SIG-M5 treated with dmso at 0.1 percent for 504 hours (cell line): Measurements from ENCODE around the gene TOX2.

Source experiments
- DNase-seq: peaks from one replicate; lab custom pipeline; 2025; ENCODE audit not compliant: unreplicated experiment; lab: John Stamatoyannopoulos, UW

TOX2 gene

GRCh38 chr20:44073011-44073674 is 158.5 kb downstream of the TOX2 start:
- no peak for DNase-seq

GRCh38 chr20:44073675-44074071 is 159.0 kb downstream of the TOX2 start:
- no peak for DNase-seq

DNA sequence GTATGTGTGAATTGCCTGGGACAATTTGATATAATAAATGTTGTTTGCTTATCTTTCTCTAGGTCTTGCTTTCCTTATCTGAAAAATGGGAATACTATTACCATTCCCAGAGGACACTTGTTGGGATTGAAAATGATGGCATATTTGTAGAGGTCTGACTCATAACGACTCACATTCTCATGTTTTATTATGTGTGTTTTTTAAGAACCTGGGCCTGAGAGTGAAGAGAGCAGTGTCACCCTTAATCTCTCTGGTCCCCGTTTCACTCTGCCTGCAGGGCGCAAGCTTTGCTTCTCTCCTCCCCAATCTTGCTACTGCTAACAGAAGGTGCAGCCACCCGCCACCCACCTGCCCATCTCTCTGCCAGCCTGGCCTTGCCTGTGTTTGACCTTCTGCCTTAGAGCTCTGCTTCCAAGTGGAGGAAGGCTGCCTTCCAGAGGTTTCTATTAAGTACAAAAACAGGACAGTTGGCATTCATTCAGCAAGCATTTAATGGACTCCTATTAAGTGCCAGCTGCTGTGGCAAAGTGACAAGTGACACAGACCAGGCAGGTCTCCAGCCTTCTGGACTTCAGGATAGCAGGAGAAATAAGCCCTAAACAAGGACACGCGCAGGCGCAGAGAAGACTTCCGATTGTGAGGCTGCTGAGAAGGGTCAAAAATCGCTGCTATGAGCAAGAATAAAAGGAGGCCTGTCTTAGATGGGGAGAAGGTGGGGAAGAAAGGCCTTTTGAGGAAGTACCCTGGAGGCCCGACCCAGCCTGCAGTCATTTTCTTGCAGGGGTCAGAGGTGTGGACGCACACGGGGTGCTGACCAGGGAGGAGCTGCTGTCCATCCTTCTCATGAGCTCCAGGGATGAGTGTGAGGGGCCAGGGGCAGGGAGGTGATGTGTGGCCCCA is 159.8 kb downstream of the TOX2 start:
- DNase-seq: no peak

- DNase-seq: no peak
Measured at GRCh38 chr20:44075191-44075949, 160.7 kb downstream of the TOX2 start.

GRCh38 chr20:44075950-44076232 is 161.2 kb downstream of the TOX2 start:
- no peak for DNase-seq

DNA sequence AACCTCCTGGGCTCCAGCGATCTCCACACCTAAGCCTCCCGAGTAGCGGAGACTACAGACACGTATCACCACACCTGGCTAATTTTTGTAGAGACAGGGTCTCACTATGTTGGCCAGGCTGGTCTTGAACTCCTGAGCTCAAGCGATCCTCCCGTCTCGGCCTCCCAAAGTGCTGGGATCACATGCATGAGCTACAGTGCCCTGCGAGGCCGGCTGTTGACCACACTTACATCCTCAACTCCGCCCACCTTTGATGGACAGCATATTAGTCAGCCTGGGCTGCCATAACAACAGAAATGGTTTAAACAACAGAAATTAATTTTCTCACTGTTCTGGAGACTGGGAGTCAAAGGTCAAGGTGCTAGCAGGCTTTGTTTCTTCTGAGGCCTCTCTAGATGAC is 164.6 kb downstream of the TOX2 start:
- no peak for DNase-seq

DNA sequence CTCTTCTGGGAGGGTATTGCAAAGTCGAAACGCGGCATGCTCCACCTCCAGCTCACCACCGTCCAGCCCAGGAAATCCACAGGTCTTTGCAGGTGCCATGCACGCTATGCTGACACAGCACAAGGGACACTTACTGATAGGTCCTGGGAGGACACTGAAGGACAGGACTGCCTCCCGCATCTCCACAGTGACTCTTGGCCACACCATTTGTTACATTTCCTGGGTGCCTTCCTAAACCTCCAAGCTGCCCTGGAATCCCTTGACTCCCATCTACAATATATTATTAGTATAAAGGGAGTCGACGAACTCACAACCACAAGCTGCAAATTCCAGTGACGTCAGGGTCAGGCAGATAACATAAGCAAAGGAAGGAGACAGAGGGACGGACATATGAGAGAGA is 165.4 kb downstream of the TOX2 start:
- no peak for DNase-seq

GRCh38 chr20:44080646-44081267 is 166.1 kb downstream of the TOX2 start:
- peak; percentile 79 for DNase-seq

DNA sequence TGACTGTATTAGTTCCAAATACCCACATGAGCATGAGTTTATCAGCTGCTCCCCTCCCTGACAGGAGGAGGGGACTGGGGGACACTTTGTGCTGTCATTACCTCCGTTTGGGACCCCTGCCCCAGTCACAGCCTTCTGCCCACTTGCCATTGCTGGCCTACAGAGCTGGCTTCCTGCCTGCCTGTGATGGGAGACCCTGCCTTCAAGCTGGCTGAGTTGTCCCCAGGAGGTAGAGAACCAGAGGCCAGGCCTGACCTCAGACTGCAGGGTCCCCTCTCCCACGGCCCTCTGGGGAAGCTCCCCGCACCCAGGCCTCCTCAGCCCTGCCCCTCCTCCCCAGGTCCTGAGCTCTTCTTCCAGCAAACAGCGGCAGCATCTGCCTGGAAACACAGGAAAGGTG is 166.8 kb downstream of the TOX2 start:
- no peak for DNase-seq

DNA sequence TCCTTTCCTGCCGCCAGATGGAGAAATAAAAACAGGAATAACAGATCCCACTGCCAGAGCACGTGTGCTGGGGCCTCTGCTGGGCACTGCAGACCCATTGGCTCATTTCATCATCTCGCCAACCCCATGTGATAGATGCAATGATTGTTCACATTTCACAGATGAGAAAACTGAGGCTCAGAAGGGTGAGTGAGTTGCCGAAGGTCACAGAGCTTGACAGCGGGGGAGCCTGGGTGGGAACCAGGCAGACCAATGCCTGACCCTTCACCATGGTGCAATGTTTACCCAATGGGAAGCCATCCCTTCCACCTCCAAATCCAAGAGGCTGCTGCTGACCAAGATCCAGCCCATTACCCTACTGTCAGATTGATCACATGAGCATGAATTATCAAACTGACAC is 167.2 kb downstream of the TOX2 start:
- no peak for DNase-seq

DNA sequence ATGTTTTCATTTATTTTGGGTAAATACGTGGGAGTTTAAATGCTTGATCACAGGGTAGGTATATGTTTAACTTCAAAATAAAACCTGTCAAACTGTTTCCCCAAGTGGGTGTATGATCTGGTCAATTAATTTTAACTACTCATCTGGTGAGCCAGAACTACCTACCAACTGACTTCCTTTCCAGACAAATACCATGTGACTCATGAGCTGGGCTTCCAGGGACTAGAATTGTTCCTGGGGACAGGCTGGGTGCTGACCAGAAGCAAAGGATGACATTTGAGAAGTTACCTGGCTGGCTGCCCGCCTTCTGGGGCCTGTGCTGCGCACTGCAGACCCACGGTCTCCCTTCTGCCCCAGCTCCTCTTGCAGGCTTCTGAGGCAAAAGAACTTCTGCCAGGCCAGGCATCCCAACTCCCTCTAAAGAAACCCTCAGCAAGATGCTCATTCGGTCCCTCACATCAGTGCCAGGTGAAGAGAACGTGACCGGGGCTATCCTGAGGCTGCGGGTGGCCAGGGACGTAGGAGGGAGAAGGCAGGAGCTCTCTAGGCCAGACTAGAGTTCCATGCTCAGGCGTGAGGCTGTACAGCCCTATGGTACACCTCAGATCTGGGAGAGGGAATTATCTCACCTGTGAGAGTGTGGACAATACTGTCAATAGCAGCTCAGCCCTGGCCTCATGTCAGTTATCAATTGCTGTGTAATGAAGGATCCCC is 168.7 kb downstream of the TOX2 start:
- no peak for DNase-seq

- no peak for DNase-seq
Measured at GRCh38 chr20:44084439-44084838, 169.8 kb downstream of the TOX2 start.

GRCh38 chr20:44084891-44085290 is 170.2 kb downstream of the TOX2 start:
- DNase-seq: no peak

DNA sequence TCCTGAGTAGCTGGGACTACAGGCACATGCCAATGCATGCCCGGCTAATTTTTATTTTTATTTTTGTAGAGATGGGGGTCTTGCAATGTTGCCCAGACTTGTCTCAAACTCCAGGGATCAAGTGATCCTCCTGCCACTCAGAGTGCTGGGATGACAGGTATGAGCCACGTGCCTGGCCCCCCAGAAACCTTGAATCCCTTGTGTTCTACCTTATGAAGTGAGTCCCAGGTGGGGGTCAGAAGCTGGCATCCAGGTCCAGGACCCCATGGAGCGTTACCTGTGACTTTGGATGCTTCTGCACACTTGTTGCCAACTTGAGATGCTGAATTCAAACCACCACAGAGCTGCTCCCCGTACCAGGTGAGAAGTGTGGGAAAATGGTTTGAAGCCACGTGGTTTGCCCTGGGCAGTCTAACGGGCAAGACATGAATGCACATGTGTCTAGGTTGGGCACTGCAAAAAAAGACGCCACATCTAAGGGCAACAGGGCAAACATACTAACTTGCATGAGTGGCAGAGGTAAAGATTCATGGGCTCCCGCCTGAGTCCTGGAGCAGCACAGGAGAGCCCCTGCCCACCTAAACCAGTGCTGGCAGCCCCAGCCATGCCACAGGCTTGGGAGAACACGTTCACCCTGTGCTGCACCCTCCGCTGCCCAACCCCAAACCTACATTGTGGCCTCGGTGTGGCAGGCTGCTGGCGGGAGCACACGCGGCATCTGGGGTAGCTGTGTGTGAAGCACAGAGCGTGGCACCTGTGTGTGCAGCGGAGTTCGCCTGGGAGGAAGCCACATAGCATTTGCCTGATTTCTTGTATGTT is 171.2 kb downstream of the TOX2 start:
- DNase-seq: no peak

- DNase-seq: no peak
Measured at GRCh38 chr20:44087051-44087856, 172.6 kb downstream of the TOX2 start.

DNA sequence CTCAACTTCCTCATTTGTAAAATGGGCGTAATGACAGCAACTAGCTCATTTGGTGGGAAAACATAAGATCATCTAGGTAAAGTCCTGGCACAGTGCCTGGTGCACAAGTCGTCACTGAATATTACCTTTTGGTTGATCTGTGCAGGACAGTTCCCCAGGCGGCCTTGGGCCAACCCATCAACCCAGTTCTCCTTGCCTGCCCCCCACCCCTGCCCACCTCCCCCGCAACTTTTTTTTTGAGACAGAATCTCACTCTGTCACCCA is 173.1 kb downstream of the TOX2 start:
- no peak for DNase-seq

DNA sequence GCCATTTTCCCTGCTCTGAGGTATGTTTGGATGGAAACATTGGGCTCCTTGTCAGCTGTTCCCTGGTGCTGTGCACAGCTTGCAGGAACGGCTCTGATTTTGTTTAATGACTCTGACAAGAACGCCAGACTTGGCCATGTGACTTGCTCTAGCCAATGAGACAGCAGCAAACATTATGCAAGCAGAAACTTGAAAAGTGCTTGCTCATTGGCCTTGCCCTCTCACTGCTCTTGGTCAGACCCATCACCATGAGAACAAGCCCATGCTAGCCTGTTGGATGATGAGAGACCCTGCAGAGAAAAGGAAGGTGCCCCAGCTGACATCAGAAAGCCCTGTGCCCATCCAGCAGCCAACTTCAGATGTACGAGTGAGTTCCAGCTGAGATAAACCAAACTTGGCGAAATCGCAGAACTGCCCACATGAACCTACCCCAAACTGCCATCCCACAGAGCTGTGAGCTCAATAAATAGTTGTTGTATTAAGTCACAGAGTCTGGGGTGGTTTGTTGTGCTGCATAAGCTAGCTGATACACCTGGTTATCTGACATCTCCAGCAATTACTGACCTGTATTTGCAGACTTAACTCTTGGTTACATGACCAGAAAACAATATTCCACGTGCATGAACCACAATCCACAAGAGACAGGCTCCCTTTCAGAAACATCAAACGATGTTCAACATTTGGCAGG is 175.5 kb downstream of the TOX2 start:
- DNase-seq: peak; percentile 56

- DNase-seq: no peak
Measured at GRCh38 chr20:44091026-44091425, 176.4 kb downstream of the TOX2 start.
